ENCODE results near the gene LOXL4.

- TF ChIP-seq POLR2A (IDR thresholded peaks at IDR 0.05) (no peak), CTCF (IDR thresholded peaks at IDR 0.05) (no peak)
Measured at GRCh38 chr10:98223874-98224273, 44.1 kb downstream of the LOXL4 start.

Data from uterus (tissue), 2 donors.